ENCODE measurements around the gene SIGLEC1. TPM values are rescaled to one million over a fixed set of nuclear protein-coding genes. Genes with fewer than 3 reads are reported as not detected.

The SIGLEC1 gene
- total RNA-seq, 1 donor from 2014 or later = 45.1 TPM

DNA sequence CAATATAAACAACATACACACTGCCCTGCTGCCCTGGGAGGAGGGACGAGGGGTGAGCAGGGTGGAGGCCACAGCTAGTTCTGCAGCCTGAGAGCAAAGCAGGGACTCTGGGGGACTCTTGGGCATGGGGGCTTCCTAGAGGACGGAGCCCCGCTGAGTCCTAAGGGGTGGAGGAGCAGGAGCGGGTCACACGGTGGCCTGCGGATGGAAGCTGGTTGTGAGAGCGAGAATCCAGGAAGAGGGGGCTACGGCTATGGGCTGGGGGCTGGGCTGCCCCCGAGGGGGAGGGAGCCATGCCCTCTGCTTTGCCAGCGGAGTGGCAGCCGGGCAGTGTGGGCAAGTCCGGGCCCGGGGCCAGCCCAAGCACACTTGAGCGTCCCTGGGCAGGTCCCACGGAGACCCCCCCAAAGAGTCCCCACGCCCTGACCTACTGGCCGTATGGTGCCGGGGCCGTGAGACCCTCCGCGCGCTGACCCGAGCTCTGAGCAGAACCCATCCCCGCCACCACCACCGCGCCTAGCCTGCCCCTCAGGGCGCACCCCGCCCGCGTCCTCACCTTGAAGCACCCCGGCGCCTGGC lies 31.0 kb downstream of the SIGLEC1 start:
- DNase-seq (ENCODE audit: low spot score) = no peak

DNA sequence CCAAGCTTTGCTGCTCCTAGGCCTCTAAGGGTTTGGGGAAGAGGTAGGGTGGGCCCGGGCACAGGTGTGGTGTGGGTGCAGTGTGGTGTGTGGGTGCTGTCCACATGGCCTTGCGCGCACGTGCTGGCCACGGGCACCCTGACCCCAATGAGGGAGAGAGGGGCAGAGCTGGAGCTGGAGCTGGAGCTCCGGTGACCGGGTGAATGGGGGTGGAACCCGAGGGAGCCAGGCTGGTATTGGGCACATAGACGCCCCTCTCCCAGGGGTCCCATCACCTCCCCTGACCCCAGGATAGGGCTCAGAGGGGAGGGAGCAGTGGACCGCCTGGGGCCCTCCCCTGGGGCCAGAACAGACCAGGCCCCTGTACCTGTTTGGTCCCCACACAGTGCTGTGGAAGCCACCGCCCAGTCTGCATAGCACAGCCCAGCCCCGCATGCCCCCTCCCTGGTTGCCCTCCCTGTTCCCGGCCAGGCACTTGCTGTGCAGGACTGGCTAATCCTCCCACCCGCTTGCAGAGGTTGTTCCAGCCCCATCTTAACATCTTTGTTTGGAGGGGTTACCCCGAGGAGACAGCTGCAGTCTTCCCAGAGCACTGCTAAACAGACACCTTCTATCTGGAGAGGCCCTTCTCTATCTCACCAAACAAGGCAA lies 31.6 kb downstream of the SIGLEC1 start:
- DNase-seq (ENCODE audit: low spot score) = no peak

DNA sequence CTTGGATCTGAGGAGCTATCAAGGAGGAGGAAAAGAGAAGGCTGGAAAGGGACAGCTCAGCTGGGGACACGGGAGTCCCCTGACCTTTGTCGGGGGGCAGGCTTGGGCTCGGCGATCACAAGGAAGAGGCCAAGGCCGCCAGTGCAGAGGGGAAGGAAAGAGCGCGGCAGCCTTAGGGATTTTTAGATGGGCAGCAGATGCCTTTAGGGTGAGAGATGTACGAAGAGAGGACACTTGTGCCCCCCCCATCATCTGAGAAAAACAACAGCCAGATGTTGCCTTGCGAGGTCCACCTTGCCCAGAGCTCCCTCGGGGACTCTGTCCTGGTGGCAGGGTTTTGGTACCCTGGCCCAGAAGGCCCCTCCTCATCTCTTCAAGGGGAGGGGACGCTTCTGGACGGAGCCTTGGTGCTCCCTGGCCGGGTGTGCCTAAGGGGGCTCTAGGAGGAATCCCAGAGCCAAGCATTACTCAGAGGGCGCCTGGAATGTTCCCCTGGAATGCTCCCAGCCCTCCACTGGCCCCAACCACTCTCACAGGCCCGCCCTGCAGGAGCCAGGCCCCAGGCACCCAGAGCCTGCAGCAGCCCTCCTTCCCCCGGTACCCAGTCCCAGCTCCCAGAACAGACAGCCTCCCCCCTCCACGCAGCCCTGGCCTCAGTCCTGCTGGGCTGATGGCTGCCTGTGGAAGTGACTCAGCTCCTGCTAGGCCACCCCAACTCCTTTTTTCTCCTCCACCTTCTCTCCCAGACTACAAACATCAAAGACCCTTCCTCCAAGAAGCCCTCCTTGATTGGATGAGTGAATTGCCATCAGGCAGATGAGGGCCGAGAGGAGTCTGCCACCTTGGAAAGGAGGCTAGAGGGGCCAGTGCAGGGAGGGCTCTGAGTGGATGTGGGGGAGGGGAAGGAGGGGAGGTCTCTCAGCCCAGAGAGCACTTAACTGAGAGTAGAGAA lies 32.4 kb downstream of the SIGLEC1 start:
- no peak for DNase-seq (ENCODE audit: low spot score)

DNA sequence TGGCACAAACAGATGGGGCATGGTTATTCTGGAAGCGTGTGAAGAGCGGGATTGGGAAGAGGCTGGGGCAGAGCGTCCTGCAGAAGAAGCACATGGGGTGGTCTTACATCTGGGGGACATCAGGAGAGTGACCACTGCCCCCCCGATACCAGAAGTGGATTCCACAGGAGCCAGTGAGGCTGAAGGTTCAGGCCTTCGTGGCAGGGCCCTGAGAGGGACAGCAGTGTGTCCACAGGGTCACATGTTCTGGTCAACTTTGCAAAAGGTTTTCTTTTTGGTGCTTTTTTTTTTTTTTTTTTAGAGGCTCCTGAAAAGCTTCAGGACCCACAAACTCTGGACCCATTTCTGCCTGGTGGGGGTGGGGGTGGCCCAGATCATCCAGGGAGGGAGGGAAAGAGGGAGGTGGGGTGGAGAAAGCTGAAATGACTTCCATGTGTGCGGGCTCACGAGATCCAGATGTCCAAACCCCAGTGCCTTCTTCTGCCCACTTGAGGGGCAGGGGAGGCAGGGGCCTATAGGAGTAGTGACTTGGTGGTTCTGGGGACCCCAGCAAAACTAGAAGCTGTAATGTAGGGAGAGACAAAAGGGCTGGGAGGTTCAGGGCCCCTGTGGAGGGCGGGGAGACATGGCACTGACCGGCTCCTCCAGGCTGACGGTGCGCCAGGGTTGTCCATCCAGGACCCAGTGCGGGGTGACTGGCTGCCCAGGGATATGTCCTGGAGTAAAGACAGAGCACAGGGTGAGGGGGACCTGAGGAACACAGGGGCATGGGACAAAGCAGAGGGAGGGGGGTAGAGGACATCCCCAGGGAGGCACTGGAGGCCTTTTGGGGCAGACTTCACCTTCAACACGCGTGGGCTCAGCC lies 33.3 kb downstream of the SIGLEC1 start:
- DNase-seq (ENCODE audit: low spot score) = no peak

DNA sequence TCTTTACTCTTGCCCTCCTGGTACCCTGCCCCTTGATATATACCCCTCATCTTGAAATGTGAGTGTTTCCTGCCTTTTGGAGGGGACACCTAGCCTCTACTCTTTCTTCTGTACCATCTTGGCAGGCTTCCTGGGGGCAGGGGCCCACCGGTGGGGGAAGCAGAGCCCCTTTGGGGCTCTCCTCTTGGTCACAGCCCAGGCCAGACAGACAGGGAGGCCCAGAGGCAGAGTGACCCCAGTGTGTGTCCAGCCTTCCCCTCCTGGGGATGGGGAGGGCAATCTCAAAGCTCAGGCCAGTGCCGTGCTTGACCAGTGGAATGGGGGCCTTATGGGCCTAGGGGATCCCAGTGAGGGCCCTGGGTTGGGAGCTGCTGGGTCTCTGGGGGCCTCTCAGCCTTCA lies 34.2 kb downstream of the SIGLEC1 start:
- DNase-seq (ENCODE audit: low spot score) = no peak

DNA sequence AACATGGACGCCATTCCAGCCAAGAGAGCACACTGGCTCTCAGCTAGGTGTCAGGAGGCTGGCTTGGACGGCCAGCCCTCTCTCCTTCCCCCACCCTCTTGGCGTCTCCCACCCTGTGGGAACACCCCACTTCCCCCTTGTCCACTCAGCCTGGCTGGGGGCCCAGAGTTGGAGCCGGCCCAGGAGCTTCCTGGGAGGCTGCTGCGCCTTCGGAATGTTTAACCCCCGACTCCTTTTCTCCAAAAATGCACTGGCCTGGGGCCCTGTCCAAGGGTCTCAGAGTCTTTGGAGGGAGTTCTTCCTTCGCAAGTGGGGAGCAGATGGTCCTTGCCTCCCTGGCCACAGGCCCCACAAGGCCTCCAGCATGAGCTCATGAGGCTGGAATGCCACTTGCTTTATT lies 34.7 kb downstream of the SIGLEC1 start:
- DNase-seq (ENCODE audit: low spot score) = no peak

DNA sequence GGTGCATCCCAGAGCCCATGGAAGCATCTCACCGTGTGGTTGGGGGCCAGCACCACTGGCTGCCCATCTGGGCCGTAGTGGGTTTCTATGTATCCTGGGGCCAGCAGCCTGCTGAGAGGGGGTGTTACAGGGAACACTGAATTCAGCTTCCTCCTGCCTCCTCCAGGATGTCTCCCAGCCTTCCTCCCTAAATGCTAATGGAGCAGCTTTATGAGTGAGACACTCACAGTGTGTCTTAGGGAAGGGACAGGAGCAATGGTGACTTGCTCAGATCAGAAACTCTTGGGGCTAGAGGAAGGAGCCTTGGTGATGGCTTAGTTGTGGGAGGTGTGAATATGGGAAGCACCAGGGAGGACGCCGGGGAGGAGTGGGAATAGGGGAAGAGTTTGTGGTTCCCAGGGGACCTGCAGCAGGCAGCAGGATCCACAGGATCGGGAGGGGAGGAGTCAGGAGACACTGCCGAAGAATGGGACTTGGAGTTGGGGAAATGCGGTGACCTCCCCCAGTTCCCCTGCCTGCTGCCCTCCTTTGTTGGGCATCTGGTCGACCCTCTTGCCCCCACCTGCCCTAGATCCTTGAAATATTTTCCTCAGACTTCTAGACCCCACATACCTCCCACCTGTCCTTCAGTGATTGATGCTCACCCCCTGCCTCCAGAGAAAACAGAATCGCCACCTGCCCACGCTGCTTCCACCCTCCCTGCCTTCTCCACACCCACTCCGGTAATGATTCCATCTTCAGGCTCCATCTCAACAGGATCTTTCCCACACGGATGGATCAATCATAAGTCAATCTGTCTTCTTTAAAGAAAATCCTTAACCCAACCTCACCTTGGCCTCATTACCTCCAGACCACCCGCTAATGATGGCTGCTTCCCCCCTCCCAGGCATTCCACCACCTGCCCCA lies 37.2 kb downstream of the SIGLEC1 start:
- no peak for DNase-seq (ENCODE audit: low spot score)

DNA sequence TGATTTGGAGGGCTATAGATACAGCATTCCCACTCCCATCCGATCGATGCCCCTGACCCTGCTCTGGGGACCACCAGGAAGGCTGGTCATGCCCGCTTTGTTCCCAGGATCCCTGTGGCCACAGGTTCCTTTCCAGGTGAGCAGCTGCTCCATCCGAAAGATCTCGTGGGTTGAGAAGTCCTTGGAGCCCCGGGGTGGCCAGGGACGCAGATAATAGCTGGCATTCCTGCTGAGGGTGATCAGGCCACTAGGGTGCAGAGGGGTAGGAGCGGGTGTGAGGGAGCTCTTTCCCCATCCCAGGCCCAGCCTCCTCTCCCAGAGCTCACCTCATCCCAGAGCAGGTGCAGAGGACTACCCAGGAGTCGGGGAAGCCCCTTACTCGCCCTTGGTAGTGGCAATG lies 38.0 kb downstream of the SIGLEC1 start:
- no peak for DNase-seq (ENCODE audit: low spot score)

DNA sequence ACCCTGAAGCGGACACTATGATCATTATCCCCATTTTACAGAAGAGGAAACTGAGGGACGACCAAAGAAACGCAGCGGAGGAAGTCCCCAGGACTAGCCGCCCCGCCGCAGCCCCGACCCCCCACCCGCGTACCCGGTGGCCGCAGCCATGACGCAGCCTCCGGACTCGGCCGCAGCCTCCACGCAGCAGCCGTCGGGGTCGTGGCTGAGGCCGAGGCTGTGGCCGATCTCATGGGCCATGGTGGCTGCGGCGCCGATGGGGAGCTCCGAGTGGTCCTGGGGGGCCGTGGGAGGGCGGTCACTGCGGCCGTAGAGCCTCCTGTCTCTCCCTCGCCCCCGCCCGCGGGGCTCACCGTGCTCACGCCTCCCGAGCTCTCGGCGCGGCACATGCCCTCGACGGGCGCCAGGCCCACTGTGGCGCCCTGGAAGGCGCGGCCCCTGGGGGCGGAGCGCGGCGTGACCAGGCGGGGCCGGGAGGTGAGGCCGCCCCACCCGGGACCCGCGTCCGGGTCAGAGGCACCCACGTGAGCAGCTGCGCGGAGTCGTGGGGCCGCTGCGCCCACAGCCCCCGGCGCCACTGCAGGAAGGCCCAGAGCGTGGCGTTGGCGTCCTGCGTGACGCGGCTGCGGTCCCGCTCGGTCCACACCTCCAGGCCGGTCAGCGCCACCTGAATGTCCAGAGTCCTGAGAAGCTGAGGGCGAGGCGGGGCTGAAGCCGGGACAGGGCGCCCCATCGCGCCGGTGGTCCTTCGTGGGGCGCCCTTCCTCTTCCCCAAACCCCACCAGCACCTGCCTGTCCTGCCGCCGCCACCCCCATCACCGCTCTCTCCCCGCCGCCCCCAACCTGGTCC lies 39.0 kb downstream of the SIGLEC1 start:
- DNase-seq (ENCODE audit: low spot score) = no peak

DNA sequence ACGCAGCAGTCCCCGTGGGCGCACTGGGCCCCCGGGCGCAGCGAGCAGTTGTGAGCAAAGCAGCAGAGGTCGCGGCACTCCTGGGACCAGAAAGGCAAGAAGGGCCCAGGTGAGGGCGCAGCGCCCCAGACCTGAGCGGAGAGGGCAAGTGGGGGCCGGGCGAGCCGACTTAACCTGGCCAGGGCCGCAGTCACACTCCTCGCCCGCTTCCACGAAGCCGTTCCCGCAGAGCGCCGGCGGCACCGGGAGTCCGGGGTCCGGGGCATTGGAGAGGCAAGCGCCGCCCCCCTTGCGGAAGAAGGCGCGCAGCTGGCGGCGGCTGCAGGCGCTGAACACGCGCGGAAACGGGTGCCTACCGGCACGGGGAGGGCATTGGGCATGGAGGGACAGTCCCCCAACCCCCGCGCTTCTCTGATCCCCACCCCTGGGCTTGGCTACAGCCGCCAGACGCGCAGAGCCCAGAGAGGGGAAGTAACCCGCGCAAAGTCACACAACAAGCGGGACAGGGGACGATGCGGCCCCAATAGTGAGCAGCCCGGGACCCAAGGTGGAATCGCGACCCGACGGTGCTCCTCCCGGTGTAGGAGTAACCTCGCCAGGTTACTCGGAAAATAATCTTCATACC lies 39.7 kb downstream of the SIGLEC1 start:
- DNase-seq (ENCODE audit: low spot score) = no peak

DNA sequence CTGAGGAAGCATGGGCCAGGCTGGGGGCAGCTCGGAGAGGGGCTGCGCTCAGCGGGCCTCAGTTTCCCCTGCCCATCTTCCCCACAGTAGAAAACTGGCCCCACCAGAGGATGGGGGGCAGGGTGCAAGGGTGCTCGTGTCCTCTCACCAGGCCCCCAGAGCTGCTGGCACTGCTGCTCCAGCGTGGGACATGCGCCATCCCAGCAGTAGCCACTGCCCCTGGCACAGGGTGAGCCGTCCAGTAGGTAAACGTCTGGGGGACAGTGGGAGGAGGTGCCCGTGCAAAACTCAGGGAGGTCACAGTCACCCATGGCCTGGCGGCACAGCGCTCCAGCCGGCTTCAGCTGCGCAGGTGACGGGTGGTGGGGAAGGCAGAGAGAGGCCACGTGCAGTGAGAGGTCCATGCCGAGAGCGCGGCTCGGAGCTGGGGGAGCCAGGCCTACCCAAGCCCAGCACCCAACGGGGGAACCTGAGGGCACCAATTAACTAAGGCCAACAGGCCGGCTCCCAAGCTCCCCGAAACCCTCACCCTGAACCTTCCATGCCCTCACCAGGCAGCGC lies 40.3 kb downstream of the SIGLEC1 start:
- no peak for DNase-seq (ENCODE audit: low spot score)

DNA sequence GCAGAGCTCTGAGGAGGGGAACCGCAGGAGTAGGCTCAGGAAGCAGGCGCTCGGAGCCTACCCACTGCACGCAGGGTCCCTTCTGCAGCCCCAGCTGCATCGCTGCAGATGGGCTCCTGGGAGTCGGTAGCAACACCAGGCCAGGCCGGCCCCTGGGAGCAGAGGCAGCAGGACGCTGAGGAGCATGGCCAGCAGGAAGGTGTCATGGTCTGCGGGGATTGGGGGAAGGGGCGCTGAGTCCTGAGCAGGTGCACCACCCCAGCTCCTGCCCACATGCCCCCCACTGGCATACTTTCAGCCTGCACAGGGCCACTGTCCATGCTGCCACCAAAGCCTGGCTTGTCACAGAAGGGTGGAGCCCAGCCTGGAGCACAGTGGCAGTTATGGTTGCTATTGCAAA lies 41.5 kb downstream of the SIGLEC1 start:
- no peak for DNase-seq (ENCODE audit: low spot score)

DNA sequence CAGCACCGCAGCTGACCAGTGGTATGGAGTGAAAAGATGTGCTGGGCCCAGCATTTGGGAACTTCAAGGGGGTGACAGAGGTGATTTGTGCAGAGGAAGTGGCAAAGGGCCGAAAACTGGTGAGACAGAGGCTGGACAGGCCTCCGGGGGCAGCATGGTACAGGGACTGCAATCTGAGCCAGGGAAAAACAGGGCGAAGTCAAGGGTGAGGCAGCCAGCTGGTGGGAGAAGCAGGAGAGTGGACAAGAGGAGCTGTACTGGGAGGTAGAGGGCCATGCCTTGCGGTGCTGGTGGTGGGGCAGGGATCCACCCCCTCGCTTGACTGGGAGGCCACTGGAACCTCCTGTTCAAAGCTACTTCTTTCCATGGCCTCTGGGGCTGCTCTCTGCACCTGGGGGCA lies 41.9 kb downstream of the SIGLEC1 start:
- no peak for DNase-seq (ENCODE audit: low spot score)

DNA sequence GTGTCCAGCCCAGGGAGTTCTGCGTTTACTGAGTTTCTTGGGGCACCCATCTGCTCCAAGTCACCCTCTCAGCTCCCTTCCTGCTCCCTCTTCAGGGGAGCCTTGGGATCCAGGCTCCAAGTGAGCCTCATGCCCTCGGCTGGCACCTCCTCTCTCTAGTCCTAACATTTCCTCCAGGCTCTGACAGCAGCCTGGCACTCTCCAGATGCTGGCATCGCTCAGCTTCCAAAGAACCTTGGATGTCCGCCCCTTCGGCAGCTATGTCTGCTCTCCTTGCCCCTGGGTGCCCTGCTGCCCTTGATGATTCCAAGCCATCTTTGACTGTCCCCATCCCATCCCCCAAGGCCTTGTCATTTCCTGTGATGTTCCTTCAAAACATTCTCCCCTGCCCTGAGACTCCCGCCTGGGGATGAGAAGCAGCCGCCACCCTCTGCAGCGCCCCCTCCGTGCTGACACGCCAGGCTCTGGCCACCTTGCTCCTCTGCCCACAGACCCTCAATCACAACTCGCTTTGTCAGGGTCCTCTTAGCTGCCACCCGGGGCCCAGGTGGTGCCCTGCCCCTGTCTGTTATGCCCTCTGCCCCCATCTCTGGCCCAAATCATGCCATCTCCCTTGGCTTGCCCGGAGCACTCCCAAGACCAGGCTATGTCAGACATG lies 42.6 kb downstream of the SIGLEC1 start:
- no peak for DNase-seq (ENCODE audit: low spot score)

DNA sequence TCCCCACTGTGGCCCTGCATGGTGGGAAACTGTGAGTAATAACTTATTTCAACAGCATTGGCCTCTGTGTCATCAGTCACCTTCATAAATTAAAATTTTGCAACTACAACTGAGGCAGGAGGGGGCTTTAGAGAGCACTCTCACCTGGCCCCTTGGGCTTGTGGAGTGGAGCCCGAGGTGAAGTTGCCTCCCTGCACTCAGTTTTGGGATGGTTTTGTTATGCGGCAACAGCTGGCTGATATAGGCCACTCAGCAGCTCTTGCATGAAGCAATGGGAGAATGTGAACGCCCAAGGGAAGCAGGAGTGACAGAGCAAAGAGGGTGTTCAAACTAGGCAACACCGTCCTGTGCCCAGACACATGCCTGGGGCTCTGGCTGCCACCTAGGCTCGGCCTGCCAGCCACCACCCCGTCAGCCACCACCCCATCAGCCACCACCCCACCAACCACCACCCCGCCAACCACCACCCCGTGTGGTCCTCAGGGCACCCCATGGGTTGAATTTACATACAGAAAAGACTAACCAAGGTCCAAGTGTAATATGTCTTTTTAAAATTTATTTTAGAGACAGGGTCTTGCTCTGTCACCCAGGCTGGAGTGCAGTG lies 44.9 kb downstream of the SIGLEC1 start:
- no peak for DNase-seq (ENCODE audit: low spot score)

DNA sequence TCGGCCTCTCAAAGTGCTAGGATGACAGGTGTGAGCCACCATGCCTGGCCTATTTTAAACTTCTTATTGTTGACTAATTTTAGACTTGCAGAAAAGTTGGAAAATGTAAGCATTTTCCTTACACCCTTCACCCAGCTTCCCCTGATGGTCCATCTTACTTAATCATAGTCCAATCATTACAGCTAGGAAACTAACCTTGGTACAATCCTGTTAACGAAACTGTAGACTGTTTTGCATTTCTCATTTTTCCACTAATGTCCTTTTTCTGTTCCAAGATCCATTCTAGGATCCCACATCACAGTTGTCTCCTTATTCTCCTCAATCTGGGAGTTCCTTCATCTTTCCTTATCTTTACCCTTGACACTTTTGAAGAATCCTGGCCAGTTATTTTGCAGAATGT lies 48.5 kb downstream of the SIGLEC1 start:
- no peak for DNase-seq (ENCODE audit: low spot score)

DNA sequence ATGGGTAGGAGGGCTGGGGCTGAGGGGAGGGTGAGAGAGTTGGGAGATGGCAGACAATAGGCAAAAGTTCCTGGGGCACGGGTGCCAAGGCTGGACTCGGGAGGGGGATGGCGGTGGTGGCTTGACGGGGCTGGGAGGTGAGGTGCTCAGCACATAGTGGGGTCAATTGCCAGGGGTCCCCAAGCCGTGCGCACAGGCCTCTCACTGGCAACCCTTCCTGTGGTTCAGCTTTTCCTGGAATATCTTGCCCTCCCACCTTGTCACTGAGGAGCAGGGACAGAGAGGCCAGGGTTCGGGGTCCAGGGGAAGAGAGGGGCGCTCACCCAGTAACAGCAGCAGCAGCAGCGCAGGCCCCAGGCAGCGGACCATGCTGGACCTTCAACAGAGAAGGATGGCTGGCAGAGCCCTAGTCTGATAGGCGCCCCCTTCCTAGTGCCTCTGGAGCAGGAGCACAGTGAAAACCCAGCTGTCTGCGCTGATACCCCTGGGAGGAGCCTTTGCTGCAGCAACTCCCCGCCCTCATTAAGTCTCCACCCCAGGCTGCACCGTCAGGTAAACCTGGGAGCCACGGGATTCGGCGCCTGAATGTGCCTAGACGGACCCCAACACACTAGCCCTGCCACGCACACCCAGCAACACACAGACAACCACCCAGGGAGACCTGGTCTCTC lies 49.2 kb downstream of the SIGLEC1 start, which contains the start of gene GFRA4:
Gene GFRA4, minus strand, starts transcription at position 369 of the 671 bp plus-strand sequence. Its CDS starts 0 bp downstream, at position 369.
- no peak for DNase-seq (ENCODE audit: low spot score)

All from mesenteric fat pad (tissue), 1 donor.